HepG2 (cell line): ENCODE data around the gene TBCD. TPM values are rescaled to one million over a fixed set of nuclear protein-coding genes. Genes with fewer than 3 reads are reported as not detected.
A peak's percentile ranks its signal among the peaks of the same experiment; 100 is the strongest.

Source experiments
- JUN ChIP-seq: sonication (generic); formaldehyde crosslinking; IDR thresholded peaks from 2 replicates; pipeline ENCODE4 v1.4.0; 2020; ENCODE audit warnings: mild to moderate bottlenecking, missing genetic modification reagents
- MED13 ChIP-seq: sonication (generic); formaldehyde crosslinking; IDR thresholded peaks from 2 replicates; pipeline ENCODE4 v1.5.0; 2020; ENCODE audit warnings: missing genetic modification reagents
- NR2F6 ChIP-seq, 2 experiments: IDR thresholded peaks; 2 replicates each; pipeline ENCODE4 v1.6.1; 2016; ENCODE audit warnings: antibody characterized with exemption in 1 of 2, mild to moderate bottlenecking in 1 of 2
- POGK ChIP-seq: sonication (generic); formaldehyde crosslinking; conservative IDR thresholded peaks from 2 replicates; pipeline ENCODE4 v1.8.0; 2022; ENCODE audit warnings: mild to moderate bottlenecking, moderate library complexity, missing genetic modification reagents
- POLR2G ChIP-seq: fragments of 200-400 bp; formaldehyde crosslinking; IDR thresholded peaks from 2 replicates; pipeline ENCODE4 v1.6.1; 2018; ENCODE audit warnings: mild to moderate bottlenecking, low read depth, low read length, moderate library complexity
- SP5 ChIP-seq: IDR thresholded peaks from 2 replicates; pipeline ENCODE4 v1.6.1; 2016; ENCODE audit warnings: low read depth, borderline replicate concordance
- ZBTB14 ChIP-seq: sonication (generic); formaldehyde crosslinking; IDR thresholded peaks from 2 replicates; pipeline ENCODE4 v1.4.0; 2020; ENCODE audit warnings: missing genetic modification reagents
- ZBTB7B ChIP-seq: sonication (generic); formaldehyde crosslinking; IDR thresholded peaks from 2 replicates; pipeline ENCODE4 v1.4.0; 2020; ENCODE audit warnings: missing genetic modification reagents
- ZNF574 ChIP-seq: sonication (generic); formaldehyde crosslinking; IDR thresholded peaks from 2 replicates; pipeline ENCODE4 v1.4.0; 2020; ENCODE audit warnings: missing genetic modification reagents
- ZNF737 ChIP-seq: sonication (generic); formaldehyde crosslinking; IDR thresholded peaks from 2 replicates; pipeline ENCODE4 v1.5.0; 2020; ENCODE audit warnings: missing genetic modification reagents, mild to moderate bottlenecking, borderline replicate concordance
- ZNF878 ChIP-seq: sonication (generic); formaldehyde crosslinking; IDR thresholded peaks from 2 replicates; pipeline ENCODE4 v1.8.1; 2023; ENCODE audit warnings: mild to moderate bottlenecking, missing genetic modification reagents, moderate library complexity
- ZSCAN9 ChIP-seq: IDR thresholded peaks from 2 replicates; pipeline ENCODE4 v1.6.1; 2016; ENCODE audit warnings: borderline replicate concordance
- polyA plus RNA-seq, 8 experiments: library from polyadenylated mRNA; depleted of rRNA in 3 of 8; stranded (reverse) in 7 of 8; unstranded in 1 of 8; fragments of >200 nt; fragmentation: Illumina TruSeq in 4 of 8; extraction: Trizol in 4 of 8; gene quantifications; 2 replicates each; pipeline versions ENCODE4 v1.2.1 to v1.2.3, GENCODE V29; 2011 to 2016; ENCODE audit warnings: low read depth in 4 of 8, missing spikeins in 1 of 8, mixed read lengths in 1 of 8; ENCODE audit not compliant: insufficient read depth in 1 of 8
- total RNA-seq, 5 experiments: library from RNA; depleted of rRNA; stranded (reverse); fragments of >200 nt; fragmentation: Illumina TruSeq; extraction: Trizol; gene quantifications; 2 replicates each; pipeline ENCODE4 v1.2.3, GENCODE V29; 2016; ENCODE audit warnings: low read depth in 1 of 5
- TF ChIP-seq, protein P1 (sequence below): sonication (generic); formaldehyde crosslinking; conservative IDR thresholded peaks from 2 replicates; pipeline ENCODE4 v1.4.0; 2020; ENCODE audit warnings: mild to moderate bottlenecking, missing genetic modification reagents, moderate library complexity
- TF ChIP-seq, protein P2 (sequence below): fragments of 450-650 bp; IDR thresholded peaks from 2 replicates; pipeline ENCODE4 v1.6.1; 2017

Gene TBCD
- total and polyA plus RNA-seq, 2 of the 13 experiments (the other 11 are each of a cell fraction or from before 2014, with no cell fraction given): 33.9 to 54.8 TPM

DNA sequence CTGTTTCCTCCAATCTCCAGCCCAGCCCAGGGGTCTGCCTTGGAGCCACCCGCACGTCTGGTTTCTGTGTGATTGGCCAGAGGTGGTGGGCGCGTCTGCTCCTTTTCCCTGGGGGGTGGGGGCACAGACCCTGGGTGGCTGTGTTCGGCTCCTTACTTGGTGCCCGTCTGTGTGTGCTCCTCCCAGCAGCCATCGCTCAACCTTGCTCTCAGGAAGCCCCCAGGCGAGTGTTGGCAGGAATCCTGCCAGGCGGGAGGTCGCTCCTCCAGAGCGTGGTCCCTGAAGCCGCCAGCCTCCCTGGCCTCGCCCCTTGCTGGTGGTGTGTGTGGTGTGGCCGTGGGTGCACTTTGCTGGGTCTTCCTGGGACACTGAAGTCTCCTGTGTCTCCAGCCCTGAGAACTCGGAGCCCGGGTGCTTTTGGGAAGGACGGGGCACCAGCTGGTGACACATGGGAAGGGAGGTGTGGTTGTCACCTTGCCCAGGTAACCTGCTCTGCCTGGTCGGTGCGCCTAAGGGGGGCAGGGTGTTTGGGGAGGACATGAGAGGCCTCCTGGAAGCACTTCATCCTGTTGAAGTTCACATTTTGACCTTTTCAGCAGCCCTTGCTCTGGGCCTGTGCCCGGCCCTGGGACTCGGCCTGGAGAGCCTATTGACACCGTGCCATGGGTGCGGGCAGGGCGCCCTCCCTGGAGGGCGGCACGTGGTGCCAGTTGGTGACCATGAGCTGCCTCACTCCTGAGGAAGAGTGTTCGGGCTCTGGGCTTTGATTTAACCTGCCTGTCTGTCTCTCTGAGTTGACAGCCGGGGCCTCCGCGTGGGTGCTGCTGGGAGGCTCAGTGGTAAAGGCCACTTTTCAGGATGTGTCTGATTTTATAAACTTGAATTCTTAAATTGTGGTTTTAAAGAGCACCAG, 137.0 kb downstream of the TBCD start (continued):
- TF ChIP-seq, protein P1, sequence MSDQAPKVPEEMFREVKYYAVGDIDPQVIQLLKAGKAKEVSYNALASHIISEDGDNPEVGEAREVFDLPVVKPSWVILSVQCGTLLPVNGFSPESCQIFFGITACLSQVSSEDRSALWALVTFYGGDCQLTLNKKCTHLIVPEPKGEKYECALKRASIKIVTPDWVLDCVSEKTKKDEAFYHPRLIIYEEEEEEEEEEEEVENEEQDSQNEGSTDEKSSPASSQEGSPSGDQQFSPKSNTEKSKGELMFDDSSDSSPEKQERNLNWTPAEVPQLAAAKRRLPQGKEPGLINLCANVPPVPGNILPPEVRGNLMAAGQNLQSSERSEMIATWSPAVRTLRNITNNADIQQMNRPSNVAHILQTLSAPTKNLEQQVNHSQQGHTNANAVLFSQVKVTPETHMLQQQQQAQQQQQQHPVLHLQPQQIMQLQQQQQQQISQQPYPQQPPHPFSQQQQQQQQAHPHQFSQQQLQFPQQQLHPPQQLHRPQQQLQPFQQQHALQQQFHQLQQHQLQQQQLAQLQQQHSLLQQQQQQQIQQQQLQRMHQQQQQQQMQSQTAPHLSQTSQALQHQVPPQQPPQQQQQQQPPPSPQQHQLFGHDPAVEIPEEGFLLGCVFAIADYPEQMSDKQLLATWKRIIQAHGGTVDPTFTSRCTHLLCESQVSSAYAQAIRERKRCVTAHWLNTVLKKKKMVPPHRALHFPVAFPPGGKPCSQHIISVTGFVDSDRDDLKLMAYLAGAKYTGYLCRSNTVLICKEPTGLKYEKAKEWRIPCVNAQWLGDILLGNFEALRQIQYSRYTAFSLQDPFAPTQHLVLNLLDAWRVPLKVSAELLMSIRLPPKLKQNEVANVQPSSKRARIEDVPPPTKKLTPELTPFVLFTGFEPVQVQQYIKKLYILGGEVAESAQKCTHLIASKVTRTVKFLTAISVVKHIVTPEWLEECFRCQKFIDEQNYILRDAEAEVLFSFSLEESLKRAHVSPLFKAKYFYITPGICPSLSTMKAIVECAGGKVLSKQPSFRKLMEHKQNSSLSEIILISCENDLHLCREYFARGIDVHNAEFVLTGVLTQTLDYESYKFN (CRISPR knock-in tag): no peak; the same call in 1 of the 2 replicates
- 0 out of 2 replicates have a peak, but pooled peaks have one; percentile 21 for TF ChIP-seq ZNF574 (CRISPR knock-in tag)
- 0 out of 2 replicates have a peak, but pooled peaks have one; percentile 40 for TF ChIP-seq POGK (CRISPR knock-in tag)
- TF ChIP-seq, protein P2, sequence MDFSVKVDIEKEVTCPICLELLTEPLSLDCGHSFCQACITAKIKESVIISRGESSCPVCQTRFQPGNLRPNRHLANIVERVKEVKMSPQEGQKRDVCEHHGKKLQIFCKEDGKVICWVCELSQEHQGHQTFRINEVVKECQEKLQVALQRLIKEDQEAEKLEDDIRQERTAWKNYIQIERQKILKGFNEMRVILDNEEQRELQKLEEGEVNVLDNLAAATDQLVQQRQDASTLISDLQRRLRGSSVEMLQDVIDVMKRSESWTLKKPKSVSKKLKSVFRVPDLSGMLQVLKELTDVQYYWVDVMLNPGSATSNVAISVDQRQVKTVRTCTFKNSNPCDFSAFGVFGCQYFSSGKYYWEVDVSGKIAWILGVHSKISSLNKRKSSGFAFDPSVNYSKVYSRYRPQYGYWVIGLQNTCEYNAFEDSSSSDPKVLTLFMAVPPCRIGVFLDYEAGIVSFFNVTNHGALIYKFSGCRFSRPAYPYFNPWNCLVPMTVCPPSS: no peak
- TF ChIP-seq ZSCAN9: peak; percentile 58; the same call in 1 of the 2 replicates
- TF ChIP-seq MED13 (CRISPR knock-in tag): no peak
- TF ChIP-seq ZNF737: peak; percentile 39; the same call in 1 of the 2 replicates
- TF ChIP-seq SP5: 0 out of 2 replicates have a peak, but pooled peaks have one; percentile 9
- TF ChIP-seq JUN (CRISPR knock-in tag): 0 out of 2 replicates have a peak, but pooled peaks have one; percentile 32
- TF ChIP-seq NR2F6 (IDR thresholded peaks at IDR 0.05): no peak
- peak; percentile 25; the same call in 1 of the 2 replicates for TF ChIP-seq NR2F6 (CRISPR knock-in tag; IDR thresholded peaks at IDR 0.05)
- TF ChIP-seq ZBTB7B: 0 out of 2 replicates have a peak, but pooled peaks have one; percentile 55
- 0 out of 2 replicates have a peak, but pooled peaks have one; percentile 76 for TF ChIP-seq ZNF878 (CRISPR knock-in tag)
- TF ChIP-seq POLR2G: 0 out of 2 replicates have a peak, but pooled peaks have one; percentile 38
- TF ChIP-seq ZBTB14 (CRISPR knock-in tag): no peak
